GM19455 (cell line): ENCODE data around the gene OPHN1.
"Not testable (repeated sequence)": the region's sequence is repeated elsewhere in the genome, so short reads cannot be mapped to it uniquely, and the experiment has no call there.

ENCODE experiments used
- ATAC-seq: cut with Tn5 transposase; IDR thresholded peaks from one replicate; pipeline ENCODE4 v1.9.1; 2021; ENCODE audit not compliant: unreplicated experiment

OPHN1 gene

DNA sequence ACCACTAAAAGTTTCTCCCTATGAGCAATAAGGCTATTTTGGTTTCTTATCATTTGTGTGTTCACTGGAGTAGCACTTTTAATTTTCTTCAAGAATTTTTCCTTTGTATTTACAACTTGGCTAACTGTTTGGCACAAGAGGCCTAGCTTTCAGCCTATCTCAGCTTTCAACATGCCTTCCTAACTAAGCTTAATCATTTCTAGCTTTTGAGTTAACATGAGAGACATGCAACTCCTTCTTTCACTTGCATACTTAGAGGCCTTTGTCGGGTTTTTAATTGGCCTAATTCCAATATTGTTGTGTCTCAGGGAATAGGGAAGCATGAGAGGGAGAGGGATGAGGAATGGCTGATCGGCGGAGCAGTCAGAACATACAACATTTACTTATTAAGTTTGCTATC lies 349.8 kb downstream of the OPHN1 start:
- no peak for ATAC-seq

DNA sequence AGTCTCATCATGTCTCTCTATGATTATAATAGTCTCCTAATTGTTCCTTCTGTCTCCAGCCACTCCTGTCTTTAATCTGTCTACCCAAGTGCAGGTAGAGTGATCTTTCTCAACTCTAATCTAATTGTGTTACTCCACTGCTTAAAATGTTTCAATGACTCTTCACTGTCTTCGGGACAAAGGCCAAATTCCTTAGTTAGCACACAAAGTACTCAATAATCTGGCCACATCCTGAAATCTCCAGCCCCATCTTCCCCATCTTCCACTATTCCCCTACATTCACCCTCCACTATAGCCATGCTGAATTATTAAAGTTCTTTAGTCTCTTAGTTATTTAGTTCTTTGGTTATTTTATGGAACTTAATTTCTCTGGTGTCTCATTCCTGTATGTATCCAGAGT lies 353.3 kb downstream of the OPHN1 start:
- ATAC-seq = no peak

DNA sequence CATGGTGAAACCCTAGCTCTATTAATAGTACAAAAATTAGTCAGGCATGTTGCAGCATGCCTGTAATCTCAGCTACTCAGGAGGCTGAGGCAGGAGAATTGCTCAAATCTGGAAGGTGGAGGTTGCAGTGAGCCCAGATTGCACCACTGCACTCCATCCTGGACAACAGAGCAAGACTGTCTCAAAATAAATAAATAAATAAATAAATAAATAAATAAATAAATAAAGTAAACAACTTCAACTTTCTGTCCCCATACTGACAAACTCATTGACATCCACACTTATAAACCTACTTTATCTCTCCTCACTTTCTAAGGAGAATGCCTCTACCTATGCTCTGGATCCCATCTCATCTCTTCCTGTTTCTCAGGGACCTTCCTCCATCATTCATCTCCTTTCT lies 354.5 kb downstream of the OPHN1 start:
- not testable (repeated sequence) for ATAC-seq

DNA sequence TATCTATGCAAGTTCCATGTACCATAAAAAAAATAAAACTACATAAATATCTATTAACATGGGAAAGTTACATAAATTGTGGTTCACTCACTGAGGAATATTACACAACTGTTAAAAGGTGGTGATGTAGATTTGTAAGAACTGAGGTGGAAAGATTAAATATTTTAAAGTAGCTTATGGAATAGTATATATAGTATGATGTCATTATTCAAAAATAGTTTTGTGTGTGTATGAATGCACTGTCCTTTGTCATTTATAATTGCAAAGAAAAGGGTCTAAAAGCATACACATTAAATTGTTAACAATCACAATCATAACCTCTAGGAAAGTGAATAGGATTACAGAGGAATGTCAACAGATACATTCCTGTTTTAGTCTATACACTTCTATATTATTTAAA lies 355.9 kb downstream of the OPHN1 start:
- no peak for ATAC-seq

DNA sequence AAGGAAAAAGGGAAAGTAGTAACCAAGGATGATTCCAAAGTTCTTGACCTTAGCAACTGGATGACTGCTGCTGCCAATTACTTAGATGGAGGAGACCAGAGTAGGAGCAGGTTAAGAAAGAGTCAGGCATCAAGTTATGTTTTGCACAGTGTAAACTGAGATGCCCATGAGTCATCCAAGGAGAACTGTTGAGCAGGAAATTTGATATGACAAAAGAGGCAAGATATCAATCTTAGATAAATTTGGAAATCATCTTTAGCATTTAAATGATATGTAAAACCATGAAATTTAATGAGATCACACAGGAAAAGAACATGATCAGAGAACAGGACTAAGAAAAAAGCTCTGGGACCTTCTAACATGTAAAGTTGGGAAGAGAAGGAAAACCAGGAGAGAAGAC lies 361.3 kb downstream of the OPHN1 start:
- no peak for ATAC-seq

DNA sequence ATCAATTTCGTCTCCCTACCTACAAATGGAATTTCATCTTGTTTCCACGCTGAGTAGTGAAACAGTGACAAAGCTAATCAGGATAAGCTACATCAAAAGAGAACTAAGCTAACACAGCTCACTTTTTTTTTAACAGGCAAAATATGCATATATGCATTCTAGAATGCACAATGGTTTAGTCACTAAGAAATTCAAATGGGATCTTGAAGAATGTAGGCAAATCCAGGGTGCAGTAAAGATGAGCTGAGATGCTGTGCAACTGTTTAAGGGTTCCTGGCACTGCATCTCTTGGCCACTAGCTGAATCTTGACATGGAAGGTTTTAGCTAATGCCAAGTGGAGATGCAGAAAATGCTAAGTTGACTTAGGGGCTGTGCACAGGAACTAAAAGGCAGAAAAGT lies 363.2 kb downstream of the OPHN1 start:
- ATAC-seq = not testable (repeated sequence)

DNA sequence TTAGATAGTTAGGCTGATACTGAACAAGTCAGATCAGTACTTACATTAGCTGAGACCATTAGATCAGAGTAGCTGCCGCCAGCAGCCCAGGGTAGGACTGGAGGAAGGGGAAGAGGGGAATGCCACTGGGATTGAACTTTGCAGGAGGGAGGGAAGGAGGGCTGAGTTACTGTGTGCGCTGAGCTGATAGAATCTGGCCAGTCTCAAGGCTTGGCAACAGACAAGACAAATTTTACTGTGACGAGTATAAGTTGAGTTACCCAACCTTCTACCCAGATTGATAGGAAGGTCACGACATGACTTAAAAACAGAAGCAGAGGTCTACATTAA lies 372.1 kb downstream of the OPHN1 start:
- no peak for ATAC-seq

DNA sequence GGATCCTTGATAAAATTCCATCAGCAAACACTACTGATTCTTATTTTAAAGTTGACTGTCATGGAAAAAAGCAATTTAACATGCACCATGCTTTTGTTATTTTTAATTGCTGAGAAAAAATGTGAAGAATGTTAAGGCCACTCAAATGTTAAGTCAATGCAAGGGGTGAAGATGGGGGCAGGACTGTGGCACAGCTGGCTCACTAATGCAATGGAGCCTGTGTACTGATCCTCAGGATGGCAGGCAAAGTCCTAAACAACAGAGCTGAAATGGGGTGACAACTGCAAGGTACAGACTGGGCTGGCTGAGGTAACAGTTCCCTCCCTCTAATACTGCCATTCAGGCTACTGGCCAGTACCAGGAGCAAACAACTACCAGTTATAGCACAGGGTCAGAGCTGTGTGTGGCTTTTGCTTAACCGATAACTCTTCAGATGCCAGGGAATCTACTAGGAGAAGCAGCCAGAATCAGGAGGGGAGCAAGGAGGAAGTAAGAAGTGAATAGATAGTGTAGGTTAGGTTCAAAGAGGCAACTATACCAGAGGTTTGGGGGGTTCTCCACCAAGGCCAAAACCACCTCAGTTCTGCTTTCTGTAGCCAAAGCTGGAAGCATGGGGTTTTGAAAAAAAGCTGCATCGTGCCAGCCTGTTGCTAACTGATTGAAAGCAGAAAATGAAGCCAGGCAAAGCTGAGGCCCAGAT lies 372.6 kb downstream of the OPHN1 start:
- no peak for ATAC-seq

DNA sequence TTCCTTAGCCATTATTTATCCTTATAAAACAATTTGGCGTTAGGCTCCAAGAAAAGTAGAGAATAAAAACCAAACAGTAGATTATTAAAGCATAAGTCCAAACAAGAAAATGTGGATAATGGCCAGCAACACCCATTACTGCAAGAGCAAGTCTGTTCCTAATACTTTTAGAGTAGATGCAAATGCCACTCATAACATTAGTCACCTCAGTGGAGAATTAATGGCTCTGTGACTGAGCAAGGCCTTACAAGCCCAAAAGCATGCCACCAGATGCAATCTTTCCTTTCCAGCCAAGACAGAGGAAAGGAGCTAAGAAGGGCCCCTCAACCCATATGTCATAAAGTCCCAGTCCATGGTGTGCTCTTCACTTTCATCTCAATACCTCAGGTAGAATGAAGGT lies 373.8 kb downstream of the OPHN1 start:
- no peak for ATAC-seq

DNA sequence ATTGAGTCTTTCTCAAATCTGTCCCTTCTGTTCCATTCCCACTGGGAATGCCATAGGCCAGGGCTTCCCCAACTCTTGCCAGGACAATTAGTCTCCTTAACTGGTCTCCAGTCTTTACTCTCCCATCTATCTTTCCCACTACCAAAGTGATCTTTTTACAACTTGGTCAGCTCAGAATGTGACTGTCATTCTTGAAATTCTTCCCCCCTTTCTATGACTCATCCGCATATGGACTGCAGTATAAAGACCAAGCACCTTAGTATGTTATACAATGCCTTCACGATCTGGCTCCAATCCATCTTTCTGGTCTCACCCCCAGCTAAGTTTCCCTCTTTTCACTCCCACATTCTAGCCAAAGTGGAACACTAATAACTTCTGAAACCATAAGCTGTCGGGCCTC lies 383.8 kb downstream of the OPHN1 start:
- ATAC-seq = no peak

DNA sequence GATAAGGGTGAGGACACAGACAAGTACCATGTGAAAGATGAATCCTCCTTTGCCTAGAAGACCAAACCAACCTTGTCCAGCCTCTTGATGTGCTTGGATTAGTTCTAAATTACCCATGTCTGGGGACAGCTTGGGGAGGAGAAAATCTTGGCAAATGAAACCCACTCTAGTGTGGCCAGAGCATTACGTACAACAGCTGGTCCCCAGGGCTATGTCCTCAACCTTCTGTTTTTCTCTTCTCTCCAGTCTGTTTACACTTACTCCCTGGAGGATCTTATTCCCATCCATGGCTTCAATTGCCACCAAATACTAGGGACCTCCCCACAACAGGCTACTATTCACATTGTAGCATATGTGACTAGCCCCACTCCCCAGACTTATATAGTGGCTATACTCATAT lies 384.5 kb downstream of the OPHN1 start:
- ATAC-seq = no peak

DNA sequence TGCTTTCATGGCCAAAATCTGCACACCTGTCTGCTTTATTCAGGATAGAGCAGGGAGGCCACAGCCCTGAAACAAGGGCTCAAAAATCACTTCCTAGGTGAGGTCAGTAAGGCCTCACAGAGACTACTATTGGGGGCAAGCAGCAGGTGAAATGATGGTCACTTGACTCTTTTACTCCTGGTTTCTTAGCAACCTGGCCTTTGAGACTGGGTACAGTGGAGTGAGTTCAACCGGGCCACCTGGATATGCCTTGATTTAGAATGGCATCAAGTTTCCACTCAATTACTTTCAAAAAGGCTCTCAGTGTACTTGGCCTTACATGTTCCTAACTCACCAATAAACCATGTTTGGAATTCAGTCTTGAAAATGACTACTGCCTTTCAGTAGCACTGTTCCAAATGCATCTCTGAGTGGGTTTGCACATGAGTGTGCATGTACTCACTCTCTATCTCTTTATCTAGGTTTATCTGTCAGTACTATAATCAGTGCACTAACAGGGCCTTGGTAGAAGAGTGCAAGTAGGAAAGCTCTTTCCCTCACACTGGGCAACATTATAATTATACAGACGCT lies 388.2 kb downstream of the OPHN1 start:
- no peak for ATAC-seq

DNA sequence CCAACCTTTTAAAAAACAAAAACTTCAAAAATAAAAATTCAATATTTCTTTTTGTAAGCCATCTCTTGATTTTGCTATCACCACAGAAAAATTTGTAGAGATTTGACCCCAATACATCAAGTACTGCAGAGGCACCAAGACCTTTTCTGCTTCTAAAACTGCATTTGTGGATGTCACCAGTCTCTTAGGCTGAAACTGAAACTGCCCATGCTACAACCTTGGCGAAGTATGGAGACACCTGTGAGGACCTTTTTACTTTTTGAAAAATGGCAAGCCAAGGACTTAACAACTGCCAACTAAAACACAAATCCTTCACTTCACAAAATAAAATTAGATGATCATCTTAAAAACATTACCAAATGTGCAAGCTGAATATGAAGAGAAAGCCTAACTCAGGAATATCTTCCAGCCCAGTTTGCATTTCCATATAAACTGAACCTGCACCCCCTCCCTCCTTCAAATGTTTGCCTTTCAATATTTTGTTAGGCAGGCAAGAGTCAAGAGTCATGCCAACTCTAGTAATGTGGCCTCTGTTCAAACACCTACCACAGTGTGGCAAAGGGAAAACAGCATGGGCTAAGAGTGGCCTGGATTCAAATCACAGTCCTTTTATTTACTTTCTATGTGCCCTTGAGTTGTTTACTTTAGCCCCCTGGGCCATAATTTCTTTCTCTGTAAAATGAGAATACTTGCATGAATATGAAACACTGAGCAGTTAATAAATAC lies 389.4 kb downstream of the OPHN1 start:
- no peak for ATAC-seq

DNA sequence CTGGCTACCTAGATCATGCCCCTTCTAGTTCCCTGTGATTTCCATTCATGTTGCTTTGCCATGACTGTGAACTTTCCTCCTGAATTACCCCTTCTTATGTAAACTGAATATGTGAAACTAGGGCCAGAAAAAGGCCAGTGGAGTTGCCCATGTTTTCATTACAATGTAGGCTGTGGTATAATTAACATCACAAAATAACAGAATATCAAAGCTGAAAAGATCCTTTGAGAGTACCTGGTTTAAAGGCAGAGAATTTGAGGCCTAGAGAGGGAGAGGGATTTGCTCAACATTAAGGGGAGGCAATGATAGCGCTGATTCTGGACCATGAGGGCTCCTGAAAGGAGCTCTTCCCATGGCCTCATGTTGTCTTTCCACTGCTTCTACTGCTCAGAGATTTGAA lies 392.2 kb downstream of the OPHN1 start:
- no peak for ATAC-seq

DNA sequence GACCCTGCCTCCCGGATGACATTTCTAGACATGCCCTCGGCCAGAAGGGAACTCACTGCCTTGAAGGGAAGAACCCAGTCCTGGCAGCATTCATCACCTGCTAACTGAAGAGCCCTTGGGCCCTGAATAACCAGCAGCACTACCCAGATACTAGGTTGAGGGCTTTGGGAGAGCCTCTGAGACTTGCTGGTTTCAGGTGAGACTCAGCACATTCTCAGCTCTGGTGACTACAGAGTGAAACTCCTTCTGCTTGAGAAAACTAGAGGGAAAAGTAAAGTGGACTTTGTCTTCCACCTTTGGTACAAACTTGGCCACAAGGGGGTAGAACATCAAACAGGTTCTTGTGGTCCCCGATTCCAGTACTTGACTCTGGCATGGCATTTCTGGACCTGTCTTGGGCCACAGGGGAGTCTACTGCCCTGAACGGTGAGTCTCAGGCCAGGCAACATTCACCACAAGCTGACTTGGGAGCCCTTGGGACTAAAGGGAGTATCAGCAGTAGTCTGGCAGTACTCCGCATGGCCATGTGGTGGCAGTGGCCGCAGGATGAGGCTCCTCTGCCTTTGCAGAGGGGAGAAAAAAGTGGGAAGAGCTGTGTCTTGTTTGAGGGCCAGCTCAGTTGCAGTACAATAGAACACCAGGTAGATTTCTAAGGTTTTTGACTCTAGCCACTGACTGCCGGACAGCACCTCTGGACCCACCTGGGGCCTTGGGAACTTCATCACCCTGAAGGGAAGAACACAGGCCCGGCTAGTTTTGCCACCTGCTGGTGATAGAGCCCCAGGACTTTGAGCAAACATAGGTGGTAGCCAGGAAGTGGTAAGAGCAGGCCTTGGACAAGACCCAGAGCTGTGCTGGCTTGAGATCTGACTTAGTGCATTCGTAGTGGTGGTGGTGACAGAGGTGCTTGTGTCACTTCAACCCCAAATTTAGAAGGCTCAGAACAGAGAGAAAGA lies 414.8 kb downstream of the OPHN1 start:
- no peak for ATAC-seq

DNA sequence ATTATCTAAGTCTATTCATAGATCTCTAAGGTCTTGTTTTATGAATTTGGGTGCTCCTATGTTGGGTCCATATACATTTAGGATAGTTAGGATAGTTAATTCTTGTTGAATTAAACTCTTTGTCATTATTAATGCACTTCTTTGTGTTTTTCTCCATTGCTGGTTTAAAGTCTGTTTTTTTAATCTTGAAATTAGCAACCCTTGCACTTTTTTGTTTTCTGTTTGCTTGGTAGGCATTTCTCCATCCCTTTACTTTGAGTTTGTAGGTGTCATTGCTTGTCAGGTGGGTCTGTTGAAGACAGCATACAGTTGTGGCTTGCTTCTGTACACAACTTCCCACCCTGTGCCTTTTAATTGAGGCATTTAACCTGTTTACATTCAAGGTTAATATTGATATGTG lies 434.8 kb downstream of the OPHN1 start:
- ATAC-seq = no peak
